Mucosa of descending colon (tissue), 3 donors: ENCODE data around the gene SLC6A4. TPM values are rescaled to one million over a fixed set of nuclear protein-coding genes. Genes with fewer than 3 reads are reported as not detected.

Experiments used
- ATAC-seq: fragments of 200-7000 bp; cut with Tn5 transposase; one replicate; pipeline ENCODE4 v1.9.1; 2020; ENCODE audit warnings: mild to moderate bottlenecking, moderate library complexity
- DNase-seq, 3 donors: peaks; one replicate each; pipeline ENCODE4 v3.0.0-alpha.2; 2020
- H3K36me3 ChIP-seq: fragments of 200-600 bp; one replicate; pipeline ENCODE4 v1.8.0; 2021; ENCODE audit warnings: low read depth, mild to moderate bottlenecking
- H3K4me1 ChIP-seq: fragments of 200-600 bp; one replicate; pipeline ENCODE4 v1.8.0; 2021; ENCODE audit warnings: low read depth, mild to moderate bottlenecking
- H3K4me3 ChIP-seq: fragments of 200-600 bp; one replicate; pipeline ENCODE4 v1.8.0; 2021; ENCODE audit warnings: mild to moderate bottlenecking
- H3K9me3 ChIP-seq: fragments of 200-600 bp; one replicate; pipeline ENCODE4 v1.8.0; 2021; ENCODE audit warnings: mild to moderate bottlenecking
- intact Hi-C, 2 donors: fragments of 100-400 bp; cut with DNase I in 1 of 2; cut with micrococcal nuclease in 1 of 2; formaldehyde crosslinking; loops; one replicate each; pipeline versions ENCODE4 v1.11.0 to v1.11.1; 2022; cut with DNase I, micrococcal nuclease
- total RNA-seq, 3 donors: library from RNA; stranded (reverse); fragmentation: NEBNext Ultra II Directional in 2 of 3; extraction: Animal tissue kit (Norgen Biotek cat#: 25700) in 2 of 3; gene quantifications; one replicate each; pipeline versions ENCODE4 v1.2.1 to v1.2.4, GENCODE V29; 2021 to 2023
- TF ChIP-seq, protein P1 (sequence below): fragments of 200-600 bp; IDR thresholded peaks from one replicate; pipeline ENCODE4 v1.8.0; 2022; ENCODE audit warnings: antibody characterized with exemption, mild to moderate bottlenecking
- donor health status: DM: no; HTN: no; CAD: no; lungs with moderate emphysema.
- donor health status: DM: no; HTN: no; CAD: no.
- donor health status: DM: no; HTN: yes; CAD: no.

The SLC6A4 gene
- total RNA-seq, 3 donors from 2014 or later: 0.32 to 1.8 (median 1.2) TPM

DNA sequence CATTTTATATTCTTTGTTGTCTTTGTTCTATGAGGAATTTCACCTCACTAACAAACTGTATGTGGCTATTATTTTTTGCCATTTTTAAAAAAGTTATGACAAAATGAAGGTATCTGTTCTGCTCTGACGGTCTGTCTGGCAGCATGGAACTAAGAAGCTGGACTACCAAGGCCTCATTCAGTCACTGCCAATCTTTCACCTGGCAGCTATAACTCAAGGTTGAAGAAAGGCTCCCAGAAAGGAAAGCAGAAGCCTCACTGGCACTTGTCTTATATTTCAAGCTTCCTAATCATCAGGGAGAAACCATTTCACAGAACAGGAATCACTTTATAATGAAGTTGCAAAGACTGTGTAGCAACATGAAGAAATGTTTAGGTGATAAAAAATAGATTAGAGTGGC lies 18.7 kb upstream of the SLC6A4 start:
- no peak for DNase-seq
- H3K4me1 ChIP-seq: no peaks in the 10 kb centered on the region
- intact Hi-C loops: no loop called here
- TF ChIP-seq, protein P1, sequence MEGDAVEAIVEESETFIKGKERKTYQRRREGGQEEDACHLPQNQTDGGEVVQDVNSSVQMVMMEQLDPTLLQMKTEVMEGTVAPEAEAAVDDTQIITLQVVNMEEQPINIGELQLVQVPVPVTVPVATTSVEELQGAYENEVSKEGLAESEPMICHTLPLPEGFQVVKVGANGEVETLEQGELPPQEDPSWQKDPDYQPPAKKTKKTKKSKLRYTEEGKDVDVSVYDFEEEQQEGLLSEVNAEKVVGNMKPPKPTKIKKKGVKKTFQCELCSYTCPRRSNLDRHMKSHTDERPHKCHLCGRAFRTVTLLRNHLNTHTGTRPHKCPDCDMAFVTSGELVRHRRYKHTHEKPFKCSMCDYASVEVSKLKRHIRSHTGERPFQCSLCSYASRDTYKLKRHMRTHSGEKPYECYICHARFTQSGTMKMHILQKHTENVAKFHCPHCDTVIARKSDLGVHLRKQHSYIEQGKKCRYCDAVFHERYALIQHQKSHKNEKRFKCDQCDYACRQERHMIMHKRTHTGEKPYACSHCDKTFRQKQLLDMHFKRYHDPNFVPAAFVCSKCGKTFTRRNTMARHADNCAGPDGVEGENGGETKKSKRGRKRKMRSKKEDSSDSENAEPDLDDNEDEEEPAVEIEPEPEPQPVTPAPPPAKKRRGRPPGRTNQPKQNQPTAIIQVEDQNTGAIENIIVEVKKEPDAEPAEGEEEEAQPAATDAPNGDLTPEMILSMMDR: no peak
- no peak for ATAC-seq
- no peaks in the 10 kb centered on the region for H3K36me3 ChIP-seq
- no peaks in the 10 kb centered on the region for H3K9me3 ChIP-seq
- no peak overlapping the region for H3K4me3 ChIP-seq

DNA sequence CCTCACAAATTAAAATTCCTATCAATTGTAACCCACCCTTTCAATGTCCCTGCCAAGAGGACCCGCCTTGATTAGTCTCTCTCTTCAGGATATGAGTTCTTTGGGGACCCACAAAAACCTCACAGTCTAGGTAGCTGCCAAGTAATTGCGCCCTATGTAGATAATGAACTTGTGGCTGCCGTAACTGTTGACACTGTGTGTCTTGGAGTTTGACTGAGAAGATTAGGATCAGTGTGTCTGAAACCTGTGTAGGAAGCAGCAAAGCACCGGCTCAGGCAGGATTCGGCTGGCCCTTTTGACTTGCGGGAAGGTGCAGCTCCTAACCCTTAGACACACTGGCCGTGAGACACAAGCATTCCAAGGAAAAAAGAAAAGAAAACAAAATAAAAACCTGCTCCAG lies 17.8 kb upstream of the SLC6A4 start:
- Histone ChIP-seq H3K36me3 (no peaks in the 10 kb centered on the region), H3K9me3 (no peaks in the 10 kb centered on the region), H3K4me3 (no peak overlapping the region), H3K4me1 (no peaks in the 10 kb centered on the region)
- DNase-seq: no peak
- ATAC-seq: no peak
- intact Hi-C loops: no loop called here
- TF ChIP-seq, protein P1: no peak

DNA sequence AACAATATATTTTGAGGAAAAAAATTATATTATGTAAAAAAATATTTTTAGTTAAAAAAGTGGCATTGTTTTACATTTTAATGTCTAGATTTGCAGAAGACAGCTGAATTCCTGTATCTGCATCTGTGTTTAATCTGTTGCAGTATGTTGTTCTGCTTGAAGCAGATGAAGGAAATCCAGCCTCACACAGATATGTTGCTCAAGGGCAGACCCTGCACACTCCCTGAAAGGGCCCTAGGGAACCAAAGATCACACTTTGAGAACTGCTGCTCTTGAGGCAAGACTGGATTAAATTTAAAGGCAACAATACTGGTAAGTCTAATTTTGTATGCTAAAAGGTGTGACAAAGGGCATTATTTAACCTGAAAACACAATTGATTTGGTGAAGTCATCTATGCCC lies 16.4 kb upstream of the SLC6A4 start:
- Histone ChIP-seq H3K4me1 (no peaks in the 10 kb centered on the region), H3K36me3 (no peaks in the 10 kb centered on the region), H3K4me3 (no peak overlapping the region), H3K9me3 (no peaks in the 10 kb centered on the region)
- ATAC-seq: no peak
- TF ChIP-seq, protein P1: no peak
- no peak for DNase-seq
- intact Hi-C loops: no loop called here

DNA sequence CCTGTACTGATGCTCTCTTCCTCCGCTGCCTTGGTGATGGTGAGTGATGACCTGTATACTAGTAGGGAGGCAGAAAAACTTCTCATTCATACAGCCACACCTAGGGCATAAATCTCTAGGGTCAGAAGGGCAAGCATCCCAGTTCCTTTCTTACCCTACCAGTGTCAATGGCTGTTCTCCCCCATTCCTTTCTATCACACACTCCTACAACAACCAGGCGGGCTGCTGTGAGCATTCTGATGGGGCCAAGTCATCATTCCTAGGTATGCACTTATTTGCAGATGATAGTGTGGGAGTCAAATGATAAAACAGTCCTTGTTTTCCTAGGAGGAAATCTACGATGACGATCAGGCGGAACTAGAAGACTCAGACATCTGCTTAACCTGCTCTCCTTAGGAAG lies 14.0 kb upstream of the SLC6A4 start:
- Histone ChIP-seq H3K4me1 (no peaks in the 10 kb centered on the region), H3K9me3 (no peaks in the 10 kb centered on the region), H3K4me3 (no peak overlapping the region), H3K36me3 (no peaks in the 10 kb centered on the region)
- DNase-seq: no peak
- no peak for ATAC-seq
- intact Hi-C loops: no loop called here
- TF ChIP-seq, protein P1: no peak

DNA sequence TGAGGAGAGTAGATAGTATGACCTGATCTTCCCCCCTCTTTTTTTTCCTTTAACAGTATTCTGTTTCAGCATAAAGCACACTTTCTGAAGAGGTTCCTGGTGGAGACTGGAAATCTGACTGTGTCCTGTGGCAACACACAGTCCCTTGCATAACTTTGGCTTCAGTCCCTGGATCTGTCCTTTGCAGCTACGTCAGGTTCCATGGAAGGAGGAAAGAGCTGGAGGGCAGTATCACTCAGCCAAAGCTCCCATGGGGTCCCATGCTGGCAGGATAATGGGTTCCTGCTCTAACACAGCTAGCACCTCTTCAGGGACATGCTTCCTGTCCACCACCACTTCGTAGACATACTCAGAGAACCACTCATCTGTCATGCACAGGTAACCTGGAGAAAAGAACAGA lies 13.3 kb upstream of the SLC6A4 start:
- no peak for ATAC-seq
- H3K9me3 ChIP-seq: no peaks in the 10 kb centered on the region
- DNase-seq: no peak
- H3K4me3 ChIP-seq: no peak overlapping the region
- intact Hi-C loops: no loop called here
- no peaks in the 10 kb centered on the region for H3K36me3 ChIP-seq
- TF ChIP-seq, protein P1: no peak
- no peaks in the 10 kb centered on the region for H3K4me1 ChIP-seq

DNA sequence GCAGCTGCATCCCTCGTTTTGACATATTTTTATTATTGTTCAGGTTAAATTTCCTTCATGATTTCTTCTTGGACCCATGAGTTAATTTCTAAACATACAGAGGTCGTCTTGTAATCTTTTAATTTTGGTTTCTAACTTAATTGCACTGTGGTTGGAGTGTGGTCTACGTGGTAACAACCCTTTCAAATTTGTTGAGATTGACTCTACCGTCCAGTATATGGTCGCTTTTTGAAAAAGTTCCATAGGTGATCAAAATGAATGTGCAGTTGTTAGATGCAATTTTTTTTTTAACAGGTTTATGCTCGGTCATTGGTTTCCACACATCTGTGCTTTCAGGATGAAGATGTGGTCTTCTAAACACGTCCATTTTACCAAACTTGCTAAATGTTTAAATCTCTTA lies 11.0 kb upstream of the SLC6A4 start:
- intact Hi-C loops: no loop called here
- H3K4me3 ChIP-seq: no peak overlapping the region
- ATAC-seq (no peak), DNase-seq (no peak)
- TF ChIP-seq, protein P1: no peak
- H3K9me3 ChIP-seq: no peaks in the 10 kb centered on the region
- no peaks in the 10 kb centered on the region for H3K36me3 ChIP-seq
- H3K4me1 ChIP-seq: no peaks in the 10 kb centered on the region
